HG02610 (cell line): Measurements from ENCODE around the gene THOC1.

Source experiments
- ATAC-seq: cut with Tn5 transposase; IDR thresholded peaks from one replicate; pipeline ENCODE4 v1.9.1; 2021; ENCODE audit warnings: mild to moderate bottlenecking, moderate library complexity; ENCODE audit not compliant: unreplicated experiment

Gene THOC1

GRCh38 chr18:275486-275885 is 7.6 kb upstream of the THOC1 start:
- ATAC-seq: no peak

GRCh38 chr18:274313-274712 is 6.5 kb upstream of the THOC1 start:
- ATAC-seq: no peak

GRCh38 chr18:273525-273924 is 5.7 kb upstream of the THOC1 start:
- no peak for ATAC-seq

GRCh38 chr18:272650-273049 is 4.8 kb upstream of the THOC1 start:
- no peak for ATAC-seq

GRCh38 chr18:269480-270095 is 1.7 kb upstream of the THOC1 start:
- ATAC-seq: no peak

GRCh38 chr18:267380-267687 is 513 bp downstream of the THOC1 start:
- ATAC-seq: no peak

GRCh38 chr18:261398-262073 is 6.3 kb downstream of the THOC1 start:
- no peak for ATAC-seq

GRCh38 chr18:260547-260946 is 7.3 kb downstream of the THOC1 start:
- no peak for ATAC-seq

GRCh38 chr18:255171-255570 is 12.7 kb downstream of the THOC1 start:
- no peak for ATAC-seq

- no peak for ATAC-seq
Measured at GRCh38 chr18:253121-253520, 14.7 kb downstream of the THOC1 start.

GRCh38 chr18:251572-251971 is 16.3 kb downstream of the THOC1 start:
- no peak for ATAC-seq

- ATAC-seq: no peak
Measured at GRCh38 chr18:250685-251084, 17.2 kb downstream of the THOC1 start.

GRCh38 chr18:248053-248452 is 19.8 kb downstream of the THOC1 start:
- no peak for ATAC-seq

- no peak for ATAC-seq
Measured at GRCh38 chr18:245282-245847, 22.5 kb downstream of the THOC1 start.

- ATAC-seq: no peak
Measured at GRCh38 chr18:240175-240574, 27.7 kb downstream of the THOC1 start.

- ATAC-seq: no peak
Measured at GRCh38 chr18:231563-231962, 36.3 kb downstream of the THOC1 start.

- no peak for ATAC-seq
Measured at GRCh38 chr18:228586-228985, 39.3 kb downstream of the THOC1 start.

GRCh38 chr18:227902-228301 is 39.9 kb downstream of the THOC1 start:
- no peak for ATAC-seq

GRCh38 chr18:227374-227773 is 40.5 kb downstream of the THOC1 start:
- ATAC-seq: no peak

- no peak for ATAC-seq
Measured at GRCh38 chr18:225745-226144, 42.1 kb downstream of the THOC1 start.

GRCh38 chr18:220708-221107 is 47.1 kb downstream of the THOC1 start:
- no peak for ATAC-seq

- ATAC-seq: no peak
Measured at GRCh38 chr18:217532-218336, 50.1 kb downstream of the THOC1 start.
